Measurements from ENCODE around the gene DYNLT4.
A peak's percentile ranks its signal among the peaks of the same experiment; 100 is the strongest.
"Not testable (repeated sequence)": the region's sequence is repeated elsewhere in the genome, so short reads cannot be mapped to it uniquely, and the experiment has no call there.

Gene DYNLT4

GRCh38 chr1:44806704-44807363 lies at the start of gene DYNLT4:
Gene DYNLT4, minus strand, starts transcription at chr1:44807351. Its CDS starts 683 bp downstream, at chr1:44806668.
- peak; percentile 68 for DNase-seq (ENCODE audit: low spot score)

GRCh38 chr1:44855742-44856141 lies 48.6 kb upstream of the DYNLT4 start:
- DNase-seq (ENCODE audit: low spot score), result no peak

- DNase-seq (ENCODE audit: low spot score), result no peak
Measured at GRCh38 chr1:44854970-44855369, 47.8 kb upstream of the DYNLT4 start.

GRCh38 chr1:44853201-44853600 lies 46.0 kb upstream of the DYNLT4 start:
- DNase-seq (ENCODE audit: low spot score), result no peak

- DNase-seq (ENCODE audit: low spot score), result no peak
Measured at GRCh38 chr1:44851308-44851707, 44.2 kb upstream of the DYNLT4 start.

GRCh38 chr1:44849575-44850132 lies 42.5 kb upstream of the DYNLT4 start:
- DNase-seq (ENCODE audit: low spot score), result no peak

GRCh38 chr1:44848456-44849181 lies 41.5 kb upstream of the DYNLT4 start:
- no peak for DNase-seq (ENCODE audit: low spot score)

- DNase-seq (ENCODE audit: low spot score), result no peak
Measured at GRCh38 chr1:44847845-44848244, 40.7 kb upstream of the DYNLT4 start.

GRCh38 chr1:44846985-44847384 lies 39.8 kb upstream of the DYNLT4 start:
- no peak for DNase-seq (ENCODE audit: low spot score)

- peak; percentile 87 for DNase-seq (ENCODE audit: low spot score)
Measured at GRCh38 chr1:44842862-44843655, 35.9 kb upstream of the DYNLT4 start, which contains the start of gene PTCH2. Gene PTCH2, minus strand, starts transcription at chr1:44843253. Its CDS starts 321 bp downstream, at chr1:44842932.

- DNase-seq (ENCODE audit: low spot score), result no peak
Measured at GRCh38 chr1:44842486-44842861, 35.3 kb upstream of the DYNLT4 start.

GRCh38 chr1:44839576-44839975 lies 32.4 kb upstream of the DYNLT4 start:
- no peak for DNase-seq (ENCODE audit: low spot score)

- not testable (repeated sequence) for DNase-seq (ENCODE audit: low spot score)
Measured at GRCh38 chr1:44838294-44838693, 31.1 kb upstream of the DYNLT4 start.

- peak; percentile 85 for DNase-seq (ENCODE audit: low spot score)
Measured at GRCh38 chr1:44835738-44836675, 28.9 kb upstream of the DYNLT4 start.

- DNase-seq (ENCODE audit: low spot score), result no peak
Measured at GRCh38 chr1:44834328-44834727, 27.2 kb upstream of the DYNLT4 start.

- no peak for DNase-seq (ENCODE audit: low spot score)
Measured at GRCh38 chr1:44832056-44832705, 25.0 kb upstream of the DYNLT4 start.

- DNase-seq (ENCODE audit: low spot score), result no peak
Measured at GRCh38 chr1:44831516-44831915, 24.4 kb upstream of the DYNLT4 start.

- DNase-seq (ENCODE audit: low spot score), result no peak
Measured at GRCh38 chr1:44830900-44831304, 23.8 kb upstream of the DYNLT4 start.

- DNase-seq (ENCODE audit: low spot score), result no peak
Measured at GRCh38 chr1:44829506-44830384, 22.6 kb upstream of the DYNLT4 start.

Data from left forelimb (tissue), 1 donor.